Dendritic cell treated with granulocyte-macrophage colony-stimulating factor and Interleukin-4, amounts not matched to agents 40 ng/mL and 50 ng/mL, for 4 days (primary cell): ENCODE results near the gene GRIPAP1.

ENCODE experiments used
- H3K27ac Mint-ChIP-seq: one replicate; pipeline ENCODE4 v1.8.0; 2022; ENCODE audit warnings: mild to moderate bottlenecking, mixed read lengths
- H3K27me3 Mint-ChIP-seq: one replicate; pipeline ENCODE4 v1.8.0; 2022; ENCODE audit warnings: mild to moderate bottlenecking, mixed read lengths
- H3K36me3 Mint-ChIP-seq: one replicate; pipeline ENCODE4 v1.8.0; 2022; ENCODE audit warnings: low read depth, mixed read lengths
- H3K4me1 Mint-ChIP-seq: one replicate; pipeline ENCODE4 v1.8.0; 2022; ENCODE audit warnings: low read depth, mixed read lengths
- H3K4me3 Mint-ChIP-seq: one replicate; pipeline ENCODE4 v1.8.0; 2022; ENCODE audit warnings: mild to moderate bottlenecking, moderate library complexity, mixed read lengths
- H3K9me3 Mint-ChIP-seq: one replicate; pipeline ENCODE4 v1.8.0; 2022; ENCODE audit warnings: mixed read lengths
- intact Hi-C: fragments of 100-400 bp; cut with micrococcal nuclease; formaldehyde crosslinking; loops from one replicate; pipeline ENCODE4 v1.15.0; 2022

GRIPAP1 gene

GRCh38 chrX:48965959-48966358 is 36.1 kb downstream of the GRIPAP1 start:
- Mint-ChIP-seq H3K27ac (no peak overlapping the region), H3K36me3 (no peaks in the 10 kb centered on the region), H3K27me3 (peaks cover 6% of the 10 kb centered on the region), H3K4me3 (no peak overlapping the region), H3K4me1 (peaks cover 11% of the 10 kb centered on the region), H3K9me3 (no peaks in the 10 kb centered on the region)
- intact Hi-C loops = no loop called here

GRCh38 chrX:48961585-48962091 is 40.4 kb downstream of the GRIPAP1 start:
- Mint-ChIP-seq H3K4me3 (no peak overlapping the region), H3K27me3 (no peaks in the 10 kb centered on the region), H3K27ac (no peak overlapping the region), H3K9me3 (no peaks in the 10 kb centered on the region), H3K36me3 (peaks cover 12% of the 10 kb centered on the region), H3K4me1 (peaks cover 23% of the 10 kb centered on the region)
- intact Hi-C loops = no loop called here

- peaks cover 21% of the 10 kb centered on the region for H3K36me3 Mint-ChIP-seq
- H3K9me3 Mint-ChIP-seq = no peaks in the 10 kb centered on the region
- intact Hi-C loops = no loop called here
- no peaks in the 10 kb centered on the region for H3K27me3 Mint-ChIP-seq
- no peak overlapping the region for H3K4me3 Mint-ChIP-seq
- peak overlapping the region; percentile 60 for H3K27ac Mint-ChIP-seq
- H3K4me1 Mint-ChIP-seq = peaks cover 28% of the 10 kb centered on the region
These were observed 41.8 kb downstream of the GRIPAP1 start for GRCh38 chrX:48960291-48960690.

GRCh38 chrX:48958635-48959094 is 43.4 kb downstream of the GRIPAP1 start:
- peaks cover 33% of the 10 kb centered on the region for H3K36me3 Mint-ChIP-seq
- H3K27me3 Mint-ChIP-seq = no peaks in the 10 kb centered on the region
- peaks cover 41% of the 10 kb centered on the region for H3K4me1 Mint-ChIP-seq
- peak overlapping the region; percentile 100 for H3K27ac Mint-ChIP-seq
- H3K4me3 Mint-ChIP-seq = peak overlapping the region; percentile 98
- intact Hi-C loops = loop anchor here (2.0 to 5.0 kb wide), 3 partner anchors 44 to 82 kb away; partner anchors contain the start of genes GRIPAP1, PQBP1 and TIMM17B
- no peaks in the 10 kb centered on the region for H3K9me3 Mint-ChIP-seq

- intact Hi-C loops = loop anchor here (2.0 to 5.0 kb wide), 3 partner anchors 45 to 83 kb away; partner anchors contain the start of genes GRIPAP1, PQBP1 and TIMM17B
- H3K27me3 Mint-ChIP-seq = no peaks in the 10 kb centered on the region
- peaks cover 47% of the 10 kb centered on the region for H3K4me1 Mint-ChIP-seq
- H3K9me3 Mint-ChIP-seq = no peaks in the 10 kb centered on the region
- H3K4me3 Mint-ChIP-seq = peak overlapping the region; percentile 98
- H3K27ac Mint-ChIP-seq = peak overlapping the region; percentile 100
- H3K36me3 Mint-ChIP-seq = peaks cover 37% of the 10 kb centered on the region
These were observed 44.0 kb downstream of the GRIPAP1 start for GRCh38 chrX:48957827-48958634.

- peaks cover 53% of the 10 kb centered on the region for H3K4me1 Mint-ChIP-seq
- peaks cover 37% of the 10 kb centered on the region for H3K36me3 Mint-ChIP-seq
- no peaks in the 10 kb centered on the region for H3K9me3 Mint-ChIP-seq
- peak within 1 kb of the TSS; percentile 98 for H3K4me3 Mint-ChIP-seq
- intact Hi-C loops = loop anchor here (5.0 kb wide), 1 partner anchor 60 kb away; the partner anchor contains the start of genes PQBP1 and TIMM17B
- peak within 1 kb of the TSS; percentile 100 for H3K27ac Mint-ChIP-seq
- H3K27me3 Mint-ChIP-seq = no peaks in the 10 kb centered on the region
These were observed 44.6 kb downstream of the GRIPAP1 start, which contains the start of gene OTUD5 for GRCh38 chrX:48957477-48957826. OTUD5 (minus strand) TSS chrX:48957607; CDS start chrX:48957570, 37 bp downstream.

GRCh38 chrX:48956728-48957414 is 45.2 kb downstream of the GRIPAP1 start:
- Mint-ChIP-seq H3K27me3 (no peaks in the 10 kb centered on the region), H3K4me3 (peak overlapping the region; percentile 74), H3K27ac (peak overlapping the region; percentile 58), H3K4me1 (peaks cover 57% of the 10 kb centered on the region), H3K9me3 (no peaks in the 10 kb centered on the region), H3K36me3 (peaks cover 37% of the 10 kb centered on the region)
- intact Hi-C loops = loop anchor here (5.0 kb wide), 1 partner anchor 60 kb away; the partner anchor contains the start of genes PQBP1 and TIMM17B

- Mint-ChIP-seq H3K36me3 (peaks cover 56% of the 10 kb centered on the region), H3K27me3 (no peaks in the 10 kb centered on the region), H3K9me3 (no peaks in the 10 kb centered on the region), H3K4me3 (no peak overlapping the region), H3K27ac (no peak overlapping the region), H3K4me1 (peaks cover 37% of the 10 kb centered on the region)
- intact Hi-C loops = loop anchor here (5.0 kb wide), 1 partner anchor 46 kb away; no protein-coding TSS in a partner anchor
These were observed 53.5 kb downstream of the GRIPAP1 start for GRCh38 chrX:48948589-48948988.

- no peak overlapping the region for H3K4me3 Mint-ChIP-seq
- no peaks in the 10 kb centered on the region for H3K9me3 Mint-ChIP-seq
- intact Hi-C loops = loop anchor here (5.0 kb wide), 1 partner anchor 43 kb away; no protein-coding TSS in a partner anchor
- H3K36me3 Mint-ChIP-seq = peaks cover 76% of the 10 kb centered on the region
- peaks cover 39% of the 10 kb centered on the region for H3K4me1 Mint-ChIP-seq
- no peaks in the 10 kb centered on the region for H3K27me3 Mint-ChIP-seq
- H3K27ac Mint-ChIP-seq = no peak overlapping the region
These were observed 56.3 kb downstream of the GRIPAP1 start for GRCh38 chrX:48945517-48946348.

- intact Hi-C loops = no loop called here
- Mint-ChIP-seq H3K9me3 (no peaks in the 10 kb centered on the region), H3K4me1 (peaks cover 60% of the 10 kb centered on the region), H3K27me3 (no peaks in the 10 kb centered on the region), H3K27ac (no peak overlapping the region), H3K4me3 (no peak overlapping the region), H3K36me3 (peaks cover 78% of the 10 kb centered on the region)
These were observed 59.2 kb downstream of the GRIPAP1 start for GRCh38 chrX:48942895-48943294.

GRCh38 chrX:48940404-48940955 is 61.6 kb downstream of the GRIPAP1 start:
- Mint-ChIP-seq H3K9me3 (no peaks in the 10 kb centered on the region), H3K4me3 (no peak overlapping the region), H3K4me1 (peaks cover 71% of the 10 kb centered on the region), H3K27me3 (no peaks in the 10 kb centered on the region), H3K36me3 (peaks cover 77% of the 10 kb centered on the region), H3K27ac (no peak overlapping the region)
- intact Hi-C loops = no loop called here

- intact Hi-C loops = no loop called here
- peaks cover 85% of the 10 kb centered on the region for H3K36me3 Mint-ChIP-seq
These were observed 62.4 kb downstream of the GRIPAP1 start for GRCh38 chrX:48939524-48940228.

More at GRCh38 chrX:48939524-48940228, 62.4 kb downstream of the GRIPAP1 start:
- H3K4me1 Mint-ChIP-seq = peaks cover 79% of the 10 kb centered on the region
- H3K27me3 Mint-ChIP-seq = no peaks in the 10 kb centered on the region
- H3K4me3 Mint-ChIP-seq = no peak overlapping the region
- H3K27ac Mint-ChIP-seq = peak overlapping the region; percentile 88
- no peaks in the 10 kb centered on the region for H3K9me3 Mint-ChIP-seq
